SK-N-SH (cell line): ENCODE data around the gene CNTNAP2. TPM values are rescaled to one million over a fixed set of nuclear protein-coding genes. Genes with fewer than 3 reads are reported as not detected.

Source experiments
- CTCF ChIA-PET: fragments of 300-600, 350-600 bp; formaldehyde crosslinking; extraction: SDS; loops from one replicate; lab custom pipeline; 2021; lab: Yijun Ruan, JAX
- POLR2A ChIA-PET: fragments of 350-600 bp; sonication (Branson Sonifier 250); formaldehyde crosslinking; extraction: SDS; loops from one replicate; lab custom pipeline; 2020; ENCODE audit warnings: antibody characterized with exemption, inconsistent platforms; lab: Yijun Ruan, JAX
- DNase-seq: peaks from one replicate; pipeline ENCODE4 v3.0.0; 2012
- H2AFZ ChIP-seq: fragments of 200-600 bp; sonication (generic); 2 replicates; pipeline ENCODE4 v1.8.1; 2016; ENCODE audit warnings: antibody characterized with exemption, mild to moderate bottlenecking, low read depth
- H3F3A ChIP-seq: fragments of 200-600 bp; sonication (generic); replicated peaks from 2 replicates; pipeline ENCODE3; 2016; ENCODE audit warnings: antibody characterized with exemption, mild to moderate bottlenecking; ENCODE audit not compliant: insufficient read depth
- H3K27ac ChIP-seq, 2 experiments: fragments of 200-500 bp in 1 of 2; fragments of 200-600 bp in 1 of 2; sonication (Bioruptor generic) in 1 of 2; sonication (generic), shearing (Covaris generic) in 1 of 2; 2 replicates each; pipeline versions ENCODE4 v1.5.1 to v1.6.1; 2014 to 2016; ENCODE audit warnings: low read depth in 2 of 2, inconsistent platforms in 1 of 2, low read length in 1 of 2, mild to moderate bottlenecking in 1 of 2, mixed read lengths in 1 of 2
- H3K27me3 ChIP-seq: fragments of 200-600 bp; sonication (generic), shearing (Covaris generic); 2 replicates; pipeline ENCODE4 v1.6.1; 2016; ENCODE audit warnings: mixed run types; ENCODE audit not compliant: insufficient read depth
- H3K36me3 ChIP-seq, 2 experiments: fragments of 200-500 bp in 1 of 2; fragments of 200-600 bp in 1 of 2; sonication (Bioruptor generic) in 1 of 2; sonication (generic) in 1 of 2; replicated peaks in 1 of 2; 2 replicates each; pipeline versions ENCODE3 to v1.5.1; 2014 to 2016; ENCODE audit warnings: low read length in 1 of 2, mild to moderate bottlenecking in 1 of 2; ENCODE audit not compliant: insufficient read depth in 2 of 2, control insufficient read depth in 1 of 2
- H3K4me1 ChIP-seq, 2 experiments: fragments of 200-500 bp in 1 of 2; fragments of 200-600 bp in 1 of 2; sonication (Bioruptor generic) in 1 of 2; sonication (generic), shearing (Covaris generic) in 1 of 2; 2 replicates each; pipeline versions ENCODE4 v1.5.1 to v1.6.1; 2014 to 2016; ENCODE audit warnings: low read depth in 1 of 2, low read length in 1 of 2, mixed run types in 1 of 2; ENCODE audit not compliant: insufficient read depth in 2 of 2, control insufficient read depth in 1 of 2
- H3K4me2 ChIP-seq: fragments of 200-600 bp; sonication (generic), shearing (Covaris generic); 2 replicates; pipeline ENCODE4 v1.6.1; 2017; ENCODE audit warnings: mixed run types
- H3K4me3 ChIP-seq, 2 experiments: fragments of 200-500 bp in 1 of 2; fragments of 200-600 bp in 1 of 2; sonication (Bioruptor generic) in 1 of 2; sonication (generic), shearing (Covaris generic) in 1 of 2; 2 replicates each; pipeline versions ENCODE4 v1.5.1 to v1.8.1; 2014 to 2016; ENCODE audit warnings: low read depth in 2 of 2, inconsistent platforms in 1 of 2, low read length in 1 of 2, mild to moderate bottlenecking in 1 of 2, mixed read lengths in 1 of 2, moderate library complexity in 1 of 2
- H3K79me2 ChIP-seq: fragments of 200-600 bp; sonication (generic); 2 replicates; pipeline ENCODE4 v1.8.1; 2017; ENCODE audit warnings: mild to moderate bottlenecking; ENCODE audit not compliant: insufficient read depth
- H3K9ac ChIP-seq: fragments of 200-600 bp; sonication (generic); 2 replicates; pipeline ENCODE4 v1.6.1; 2017; ENCODE audit warnings: mixed run types
- H3K9me2 ChIP-seq: fragments of 200-600 bp; sonication (generic); 2 replicates; pipeline ENCODE4 v1.6.1; 2017; ENCODE audit warnings: mixed run types
- H3K9me3 ChIP-seq: fragments of 200-600 bp; sonication (generic); 2 replicates; pipeline ENCODE4 v1.6.1; 2017; ENCODE audit warnings: mixed run types, mild to moderate bottlenecking, moderate library complexity
- H4K20me1 ChIP-seq: fragments of 200-600 bp; sonication (generic); 2 replicates; pipeline ENCODE4 v1.6.1; 2017; ENCODE audit warnings: mild to moderate bottlenecking, mixed run types; ENCODE audit not compliant: insufficient read depth
- EP300 ChIP-seq, 2 experiments: IDR thresholded peaks; 2 replicates each; pipeline versions ENCODE4 v1.4.0 to v1.6.1; 2012; ENCODE audit warnings: borderline replicate concordance in 1 of 2, low read depth in 1 of 2, low read length in 1 of 2
- FOSL2 ChIP-seq: IDR thresholded peaks from 2 replicates; pipeline ENCODE4 v1.4.0; 2012; ENCODE audit warnings: low read depth, mild to moderate bottlenecking, moderate library complexity, borderline replicate concordance
- FOXJ3 ChIP-seq: sonication (generic); formaldehyde crosslinking; IDR thresholded peaks from 2 replicates; pipeline ENCODE4 v1.5.1; 2020; ENCODE audit warnings: mild to moderate bottlenecking, missing genetic modification reagents
- MEF2A ChIP-seq: IDR thresholded peaks from 2 replicates; pipeline ENCODE4 v1.4.0; 2012; ENCODE audit warnings: low read depth, borderline replicate concordance
- MXI1 ChIP-seq: IDR thresholded peaks from 2 replicates; pipeline ENCODE4 v1.6.1; 2012; ENCODE audit warnings: mild to moderate bottlenecking, low read depth, low read length, improper control_type of control experiment
- NFIC ChIP-seq: IDR thresholded peaks from 2 replicates; pipeline ENCODE4 v1.4.0; 2012; ENCODE audit warnings: borderline replicate concordance
- RAD21 ChIP-seq: IDR thresholded peaks from 2 replicates; pipeline ENCODE4 v1.6.1; 2012; ENCODE audit warnings: mild to moderate bottlenecking, low read length
- RFX5 ChIP-seq: IDR thresholded peaks from 2 replicates; pipeline ENCODE4 v1.6.1; 2012; ENCODE audit warnings: mild to moderate bottlenecking, improper control_type of control experiment, low read length
- SIN3A ChIP-seq: IDR thresholded peaks from 2 replicates; pipeline ENCODE4 v1.6.1; 2012; ENCODE audit warnings: low read depth, mild to moderate bottlenecking, low read length, moderate library complexity, borderline replicate concordance
- SMC3 ChIP-seq: IDR thresholded peaks from 2 replicates; pipeline ENCODE4 v1.6.1; 2012; ENCODE audit warnings: low read depth, low read length, improper control_type of control experiment
- WGBS: methylation state at CpG from one replicate; pipeline ENCODE4 v1.1.6; 2017; ENCODE audit warnings: low lambda C conversion rate; 5-methylcytosine and 5-hydroxymethylcytosine counted together
- polyA plus RNA-seq, 3 experiments: library from polyadenylated mRNA; depleted of rRNA; stranded (reverse); fragments of >200 nt; gene quantifications; 2 replicates each; pipeline ENCODE4 v1.2.3, GENCODE V29; 2012
- TF ChIP-seq, protein P1 (sequence below): fragments of 200-600 bp; sonication (generic); IDR thresholded peaks from 2 replicates; pipeline ENCODE4 v1.6.1; 2017; ENCODE audit warnings: antibody characterized with exemption, mild to moderate bottlenecking, moderate library complexity
- TF ChIP-seq, protein P2 (sequence below): fragments of 150-350 bp; IDR thresholded peaks from 2 replicates; pipeline ENCODE4 v1.6.1; 2016; ENCODE audit warnings: mild to moderate bottlenecking, low read depth, low read length
- TF ChIP-seq, protein P3 (sequence below): IDR thresholded peaks from 2 replicates; pipeline ENCODE4 v1.6.1; 2012; ENCODE audit warnings: mild to moderate bottlenecking, low read depth, low read length, moderate library complexity
- TF ChIP-seq, protein P4 (sequence below): fragments of 150-350 bp; IDR thresholded peaks from 2 replicates; pipeline ENCODE4 v1.6.1; 2017; ENCODE audit warnings: antibody characterized with exemption, low read length, low read depth, borderline replicate concordance

CNTNAP2 gene
- polyA plus RNA-seq (2012; rRNA removed) = 3.4 and 4.0 TPM in 2 replicates
- 4.9 and 5.3 TPM in 2 replicates for polyA plus RNA-seq (2012; cell fraction: cytosol; rRNA removed)
- 1.4 and 3.0 TPM in 2 replicates for polyA plus RNA-seq (2012; cell fraction: nucleus; rRNA removed)

DNA sequence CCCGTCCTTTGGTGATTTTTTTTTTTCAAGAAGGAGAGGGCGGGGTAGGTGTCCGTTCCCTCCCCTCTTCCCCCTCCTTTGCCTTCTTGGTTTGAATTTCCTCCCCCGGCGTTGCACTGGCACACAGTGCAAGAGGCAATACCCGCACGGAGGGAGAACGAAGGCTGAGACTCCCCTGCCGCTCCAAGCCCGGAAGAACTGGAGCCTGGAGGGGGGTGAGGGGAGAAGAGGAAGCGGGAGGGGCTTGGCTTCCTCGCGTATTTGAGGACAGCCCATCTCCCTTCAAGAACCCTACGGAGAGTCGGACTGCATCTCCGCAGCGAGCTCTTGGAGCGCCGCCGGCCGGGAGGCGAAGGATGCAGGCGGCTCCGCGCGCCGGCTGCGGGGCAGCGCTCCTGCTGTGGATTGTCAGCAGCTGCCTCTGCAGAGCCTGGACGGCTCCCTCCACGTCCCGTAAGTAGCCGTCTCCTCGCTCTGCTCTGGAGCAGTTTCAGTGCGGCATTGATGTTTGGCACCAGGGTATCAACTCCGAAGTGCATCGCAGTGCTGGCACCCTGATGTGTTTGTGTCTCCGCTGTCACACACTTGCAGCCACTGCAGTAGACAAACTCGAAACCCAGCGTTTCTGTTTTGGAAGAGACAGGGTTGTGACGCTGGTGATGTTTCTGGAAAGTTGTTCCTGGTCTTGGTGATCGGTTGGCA, at the start of gene CNTNAP2:
TSS of gene CNTNAP2 (plus strand) at position 281 of the 702 bp plus-strand sequence. CDS start at position 357, 76 bp downstream.
- H3K27me3 ChIP-seq = no peaks in the 10 kb centered on the region
- peaks cover 33% of the 10 kb centered on the region for H3K79me2 ChIP-seq
- 3% methylated on average over 18 of the region's 42 CpGs for WGBS
- H3K4me2 ChIP-seq = peak within 1 kb of the TSS; percentile 92
- peaks cover 10% of the 10 kb centered on the region for H3F3A ChIP-seq
- ChIA-PET CTCF (interaction anchor here (0.7 to 3.5 kb wide), 8 partner anchors 9 to 1968 kb away, joined by 3 to 27 read pairs (median 5); no protein-coding TSS in a partner anchor), POLR2A (interaction anchor here (0.7 to 0.9 kb wide), 3 partner anchors 432 to 1688 kb away, joined by 3 to 6 read pairs (median 5); no protein-coding TSS in a partner anchor)
- H3K9me2 ChIP-seq = no peaks in the 10 kb centered on the region
- H3K4me1 ChIP-seq = peaks cover 0 to 13% of the 10 kb centered on the region in 2 experiments; a peak in 2 of 4 replicates
- DNase-seq = peak; percentile 86
- H3K4me3 ChIP-seq = peak within 1 kb of the TSS; percentile 65 to 86
- peak within 1 kb of the TSS; percentile 87 for H2AFZ ChIP-seq
- no peaks in the 10 kb centered on the region for H4K20me1 ChIP-seq
- H3K9ac ChIP-seq = peak within 1 kb of the TSS; percentile 56
- no peaks in the 10 kb centered on the region for H3K9me3 ChIP-seq
- peak; percentile 71; the same call in 1 of the 2 replicates for TF ChIP-seq FOXJ3 (CRISPR knock-in tag)
- TF ChIP-seq, protein P1, sequence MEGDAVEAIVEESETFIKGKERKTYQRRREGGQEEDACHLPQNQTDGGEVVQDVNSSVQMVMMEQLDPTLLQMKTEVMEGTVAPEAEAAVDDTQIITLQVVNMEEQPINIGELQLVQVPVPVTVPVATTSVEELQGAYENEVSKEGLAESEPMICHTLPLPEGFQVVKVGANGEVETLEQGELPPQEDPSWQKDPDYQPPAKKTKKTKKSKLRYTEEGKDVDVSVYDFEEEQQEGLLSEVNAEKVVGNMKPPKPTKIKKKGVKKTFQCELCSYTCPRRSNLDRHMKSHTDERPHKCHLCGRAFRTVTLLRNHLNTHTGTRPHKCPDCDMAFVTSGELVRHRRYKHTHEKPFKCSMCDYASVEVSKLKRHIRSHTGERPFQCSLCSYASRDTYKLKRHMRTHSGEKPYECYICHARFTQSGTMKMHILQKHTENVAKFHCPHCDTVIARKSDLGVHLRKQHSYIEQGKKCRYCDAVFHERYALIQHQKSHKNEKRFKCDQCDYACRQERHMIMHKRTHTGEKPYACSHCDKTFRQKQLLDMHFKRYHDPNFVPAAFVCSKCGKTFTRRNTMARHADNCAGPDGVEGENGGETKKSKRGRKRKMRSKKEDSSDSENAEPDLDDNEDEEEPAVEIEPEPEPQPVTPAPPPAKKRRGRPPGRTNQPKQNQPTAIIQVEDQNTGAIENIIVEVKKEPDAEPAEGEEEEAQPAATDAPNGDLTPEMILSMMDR = 0 out of 2 replicates have a peak, but pooled peaks have one; percentile 14
- TF ChIP-seq, protein P2, sequence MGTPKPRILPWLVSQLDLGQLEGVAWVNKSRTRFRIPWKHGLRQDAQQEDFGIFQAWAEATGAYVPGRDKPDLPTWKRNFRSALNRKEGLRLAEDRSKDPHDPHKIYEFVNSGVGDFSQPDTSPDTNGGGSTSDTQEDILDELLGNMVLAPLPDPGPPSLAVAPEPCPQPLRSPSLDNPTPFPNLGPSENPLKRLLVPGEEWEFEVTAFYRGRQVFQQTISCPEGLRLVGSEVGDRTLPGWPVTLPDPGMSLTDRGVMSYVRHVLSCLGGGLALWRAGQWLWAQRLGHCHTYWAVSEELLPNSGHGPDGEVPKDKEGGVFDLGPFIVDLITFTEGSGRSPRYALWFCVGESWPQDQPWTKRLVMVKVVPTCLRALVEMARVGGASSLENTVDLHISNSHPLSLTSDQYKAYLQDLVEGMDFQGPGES = no peak
- no peak for TF ChIP-seq RFX5
- TF ChIP-seq EP300 (IDR thresholded peaks at IDR 0.05; ENCODE audit: borderline replicate concordance in 1 of 2, low read depth in 1 of 2, low read length in 1 of 2) = no peak
- no peak for TF ChIP-seq FOSL2
- peak; percentile 3; the same call in 1 of the 2 replicates for TF ChIP-seq RAD21
- no peak for TF ChIP-seq NFIC
- peak; percentile 13; the same call in 1 of the 2 replicates for TF ChIP-seq MXI1
- TF ChIP-seq SMC3 = no peak
- peak within 1 kb of the TSS; percentile 54 to 56 for H3K27ac ChIP-seq
- H3K36me3 ChIP-seq = no peaks in the 10 kb centered on the region

DNA sequence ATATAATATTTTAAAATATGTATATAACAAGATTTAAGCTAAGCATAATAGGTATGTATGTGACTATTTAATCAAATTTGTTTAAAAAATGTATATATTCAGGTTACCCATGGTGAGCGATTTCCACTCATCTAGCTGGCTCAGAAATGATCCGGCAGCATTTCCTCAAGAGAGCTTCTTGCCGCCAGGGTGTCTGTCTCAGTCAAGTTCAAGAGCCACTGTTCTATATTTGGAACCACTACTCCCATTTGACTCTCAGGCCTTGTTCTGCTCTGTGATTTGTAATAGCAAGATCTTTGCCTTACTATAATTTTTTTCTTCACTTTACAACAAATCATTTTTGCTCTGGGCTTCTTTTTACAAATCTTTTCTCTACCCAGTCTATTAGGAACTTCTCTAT, 48.7 kb upstream of the CNTNAP2 start:
- DNase-seq = no peak
- no peak overlapping the region for H3K4me3 ChIP-seq
- H3K27me3 ChIP-seq = no peaks in the 10 kb centered on the region
- no peaks in the 10 kb centered on the region for H3K9me2 ChIP-seq
- no peak overlapping the region for H3K4me2 ChIP-seq
- no peaks in the 10 kb centered on the region for H4K20me1 ChIP-seq
- H3K79me2 ChIP-seq = no peaks in the 10 kb centered on the region
- ChIA-PET CTCF (interaction anchor here (1.0 to 4.2 kb wide), 3 partner anchors 13 to 447 kb away, joined by 3 to 21 read pairs (median 4); no protein-coding TSS in a partner anchor), POLR2A (no interaction called here)
- H3K9ac ChIP-seq = no peak overlapping the region
- H3K9me3 ChIP-seq = no peaks in the 10 kb centered on the region
- H3K27ac ChIP-seq = no peak overlapping the region
- H3K36me3 ChIP-seq = no peaks in the 10 kb centered on the region
- H3K4me1 ChIP-seq = no peaks in the 10 kb centered on the region
- 24% methylated on average over 3 of the region's 3 CpGs for WGBS
- H2AFZ ChIP-seq = no peak overlapping the region
- no peaks in the 10 kb centered on the region for H3F3A ChIP-seq
- TF ChIP-seq, protein P1 = no peak
- TF ChIP-seq, protein P3, sequence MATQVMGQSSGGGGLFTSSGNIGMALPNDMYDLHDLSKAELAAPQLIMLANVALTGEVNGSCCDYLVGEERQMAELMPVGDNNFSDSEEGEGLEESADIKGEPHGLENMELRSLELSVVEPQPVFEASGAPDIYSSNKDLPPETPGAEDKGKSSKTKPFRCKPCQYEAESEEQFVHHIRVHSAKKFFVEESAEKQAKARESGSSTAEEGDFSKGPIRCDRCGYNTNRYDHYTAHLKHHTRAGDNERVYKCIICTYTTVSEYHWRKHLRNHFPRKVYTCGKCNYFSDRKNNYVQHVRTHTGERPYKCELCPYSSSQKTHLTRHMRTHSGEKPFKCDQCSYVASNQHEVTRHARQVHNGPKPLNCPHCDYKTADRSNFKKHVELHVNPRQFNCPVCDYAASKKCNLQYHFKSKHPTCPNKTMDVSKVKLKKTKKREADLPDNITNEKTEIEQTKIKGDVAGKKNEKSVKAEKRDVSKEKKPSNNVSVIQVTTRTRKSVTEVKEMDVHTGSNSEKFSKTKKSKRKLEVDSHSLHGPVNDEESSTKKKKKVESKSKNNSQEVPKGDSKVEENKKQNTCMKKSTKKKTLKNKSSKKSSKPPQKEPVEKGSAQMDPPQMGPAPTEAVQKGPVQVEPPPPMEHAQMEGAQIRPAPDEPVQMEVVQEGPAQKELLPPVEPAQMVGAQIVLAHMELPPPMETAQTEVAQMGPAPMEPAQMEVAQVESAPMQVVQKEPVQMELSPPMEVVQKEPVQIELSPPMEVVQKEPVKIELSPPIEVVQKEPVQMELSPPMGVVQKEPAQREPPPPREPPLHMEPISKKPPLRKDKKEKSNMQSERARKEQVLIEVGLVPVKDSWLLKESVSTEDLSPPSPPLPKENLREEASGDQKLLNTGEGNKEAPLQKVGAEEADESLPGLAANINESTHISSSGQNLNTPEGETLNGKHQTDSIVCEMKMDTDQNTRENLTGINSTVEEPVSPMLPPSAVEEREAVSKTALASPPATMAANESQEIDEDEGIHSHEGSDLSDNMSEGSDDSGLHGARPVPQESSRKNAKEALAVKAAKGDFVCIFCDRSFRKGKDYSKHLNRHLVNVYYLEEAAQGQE = no peak
- TF ChIP-seq, protein P4, sequence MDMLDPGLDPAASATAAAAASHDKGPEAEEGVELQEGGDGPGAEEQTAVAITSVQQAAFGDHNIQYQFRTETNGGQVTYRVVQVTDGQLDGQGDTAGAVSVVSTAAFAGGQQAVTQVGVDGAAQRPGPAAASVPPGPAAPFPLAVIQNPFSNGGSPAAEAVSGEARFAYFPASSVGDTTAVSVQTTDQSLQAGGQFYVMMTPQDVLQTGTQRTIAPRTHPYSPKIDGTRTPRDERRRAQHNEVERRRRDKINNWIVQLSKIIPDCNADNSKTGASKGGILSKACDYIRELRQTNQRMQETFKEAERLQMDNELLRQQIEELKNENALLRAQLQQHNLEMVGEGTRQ = no peak
- TF ChIP-seq SIN3A = no peak
- no peak for TF ChIP-seq MEF2A
